ENCODE results near the gene ZNF618. TPM values are rescaled to one million over a fixed set of nuclear protein-coding genes. Genes with fewer than 3 reads are reported as not detected.
"Not testable (repeated sequence)": the region's sequence is repeated elsewhere in the genome, so short reads cannot be mapped to it uniquely, and the experiment has no call there.

The ZNF618 gene
- total RNA-seq, 1 experiment from 2014 or later = 3.6 TPM

DNA sequence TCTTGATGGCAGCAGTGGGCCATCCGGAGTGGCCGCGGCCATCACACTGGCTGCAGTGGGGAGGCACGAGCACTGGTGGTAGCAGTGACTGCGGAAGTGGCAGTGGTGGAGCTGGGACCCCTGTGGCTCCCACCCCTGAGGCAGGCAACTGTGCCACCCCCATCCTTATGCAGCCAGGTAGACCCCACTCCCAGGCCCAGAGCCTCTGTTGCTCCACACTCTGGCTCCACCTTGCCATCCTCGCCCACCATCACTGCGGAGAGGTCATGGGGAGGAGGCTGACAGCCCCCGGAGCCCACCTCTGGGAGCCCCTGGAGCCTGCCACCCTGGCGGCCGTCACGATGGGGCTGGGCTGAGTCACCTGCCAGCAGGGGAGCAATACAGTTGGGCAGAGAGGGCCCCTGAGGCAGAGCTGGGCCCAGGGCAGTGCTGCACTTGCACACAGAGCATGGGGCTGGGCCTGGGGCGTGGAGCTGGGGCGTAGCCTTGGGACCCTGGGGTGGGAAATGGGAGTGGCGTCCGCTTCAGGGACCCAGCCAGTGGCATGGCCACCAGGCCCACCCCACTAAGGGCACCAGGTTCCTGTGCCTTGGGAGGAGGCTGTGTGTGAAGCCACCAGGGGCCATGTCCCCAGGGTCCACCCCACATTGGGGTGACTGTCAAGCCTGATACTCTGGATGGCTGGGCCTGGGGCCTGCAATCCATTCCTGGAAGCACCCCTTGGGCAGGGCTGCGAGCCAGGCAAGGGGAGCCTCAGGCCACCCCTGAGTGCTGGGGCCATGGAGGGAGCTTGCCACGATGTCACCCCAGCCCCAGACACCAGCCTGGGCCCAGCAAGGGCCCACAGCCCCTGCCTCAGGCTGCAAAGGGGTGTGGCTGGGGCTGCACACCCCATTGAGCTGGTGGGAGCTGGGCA lies 194.3 kb downstream of the ZNF618 start:
- Histone ChIP-seq H3K36me3 (no peaks in the 10 kb centered on the region), H3K4me3 (no peak overlapping the region), H3K9me3 (no peaks in the 10 kb centered on the region), H3K27me3 (no peaks in the 10 kb centered on the region)
- DNase-seq = no peak

DNA sequence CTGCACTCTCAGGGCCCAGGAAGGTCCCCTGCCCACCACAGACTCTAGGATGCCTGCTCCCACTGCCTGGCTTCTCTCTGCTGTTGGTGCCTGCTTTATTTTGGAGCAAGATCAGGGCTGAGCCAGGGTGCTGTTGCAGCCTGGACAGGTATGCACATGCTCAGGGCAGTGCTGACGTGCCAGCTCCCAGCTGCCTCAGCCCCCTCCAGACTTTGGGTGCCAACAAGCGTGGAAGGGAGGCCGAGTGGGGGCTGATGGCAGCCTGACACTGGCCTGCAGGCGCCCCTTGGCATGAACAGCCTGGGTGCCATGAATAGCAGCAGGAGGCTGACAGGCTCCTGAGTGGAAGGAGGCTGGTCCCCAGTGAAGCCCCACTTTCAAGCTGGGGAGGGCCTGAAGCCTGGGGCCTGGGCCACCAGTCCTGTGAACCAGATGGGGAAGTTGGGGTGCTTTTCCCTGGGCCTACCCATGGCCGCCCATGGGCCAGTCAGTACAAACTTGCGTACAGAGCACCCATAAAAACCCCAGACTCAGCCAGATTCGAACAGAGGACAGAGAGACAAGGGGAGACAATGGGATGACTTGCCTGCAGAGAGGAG lies 195.2 kb downstream of the ZNF618 start:
- Histone ChIP-seq H3K4me3 (no peak overlapping the region), H3K36me3 (no peaks in the 10 kb centered on the region), H3K9me3 (no peaks in the 10 kb centered on the region), H3K27me3 (no peaks in the 10 kb centered on the region)
- DNase-seq = no peak

GRCh38 chr9:114072184-114073140 lies 196.4 kb downstream of the ZNF618 start:
- Histone ChIP-seq H3K27me3 (no peaks in the 10 kb centered on the region), H3K36me3 (no peaks in the 10 kb centered on the region), H3K9me3 (no peaks in the 10 kb centered on the region), H3K4me3 (no peak overlapping the region)
- DNase-seq = peak; percentile 87

- Histone ChIP-seq H3K9me3 (no peaks in the 10 kb centered on the region), H3K27me3 (no peaks in the 10 kb centered on the region), H3K36me3 (no peaks in the 10 kb centered on the region), H3K4me3 (no peak overlapping the region)
- no peak for DNase-seq
These were observed 199.5 kb downstream of the ZNF618 start for GRCh38 chr9:114075602-114076001.

DNA sequence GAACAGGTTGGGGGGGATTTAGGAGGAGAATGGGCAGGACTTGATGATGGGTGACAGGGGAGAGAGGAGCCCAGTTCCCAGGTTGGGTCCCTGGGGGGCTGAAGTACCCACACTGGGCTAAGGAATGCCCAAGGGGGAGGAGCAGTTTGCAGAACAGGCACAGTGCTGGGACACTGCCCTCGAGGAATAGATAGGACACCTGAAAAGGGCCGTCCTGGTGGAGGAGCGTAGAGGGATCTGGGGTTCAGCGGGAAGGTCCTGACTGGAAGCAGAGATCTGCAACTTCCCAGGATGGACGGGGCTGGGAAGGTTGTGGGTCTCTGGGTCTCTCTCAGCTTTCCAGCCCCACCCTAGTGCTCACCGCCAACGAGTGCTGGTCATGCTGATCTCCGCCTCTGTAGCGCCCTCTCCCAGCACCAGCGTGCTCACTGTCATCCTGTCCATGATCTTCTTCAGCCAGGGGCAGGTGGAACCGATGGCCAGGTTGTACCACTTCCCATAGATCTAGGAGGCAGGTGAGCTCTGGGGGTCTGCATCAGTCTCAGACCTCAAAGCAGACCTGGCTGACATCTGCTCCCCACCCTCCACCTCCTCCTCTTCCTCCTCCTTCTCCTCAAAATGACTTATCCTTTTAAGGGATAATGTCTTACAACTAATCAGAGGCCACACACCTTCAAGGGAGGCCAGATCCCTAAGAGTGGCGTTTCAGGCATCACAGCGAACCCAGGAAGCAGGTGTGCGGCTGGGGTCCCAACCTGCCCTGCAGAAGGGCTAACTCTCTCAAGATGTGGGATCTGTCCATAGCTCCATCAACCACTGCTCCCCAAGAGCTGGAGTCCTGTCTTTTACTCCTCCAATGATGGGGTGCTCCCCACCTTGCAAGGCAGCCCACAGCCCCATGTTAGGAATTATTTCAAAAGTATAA lies 200.4 kb downstream of the ZNF618 start:
- no peak for DNase-seq
- H3K4me3 ChIP-seq = no peak overlapping the region
- H3K27me3 ChIP-seq = no peaks in the 10 kb centered on the region
- H3K36me3 ChIP-seq = no peaks in the 10 kb centered on the region
- no peaks in the 10 kb centered on the region for H3K9me3 ChIP-seq

DNA sequence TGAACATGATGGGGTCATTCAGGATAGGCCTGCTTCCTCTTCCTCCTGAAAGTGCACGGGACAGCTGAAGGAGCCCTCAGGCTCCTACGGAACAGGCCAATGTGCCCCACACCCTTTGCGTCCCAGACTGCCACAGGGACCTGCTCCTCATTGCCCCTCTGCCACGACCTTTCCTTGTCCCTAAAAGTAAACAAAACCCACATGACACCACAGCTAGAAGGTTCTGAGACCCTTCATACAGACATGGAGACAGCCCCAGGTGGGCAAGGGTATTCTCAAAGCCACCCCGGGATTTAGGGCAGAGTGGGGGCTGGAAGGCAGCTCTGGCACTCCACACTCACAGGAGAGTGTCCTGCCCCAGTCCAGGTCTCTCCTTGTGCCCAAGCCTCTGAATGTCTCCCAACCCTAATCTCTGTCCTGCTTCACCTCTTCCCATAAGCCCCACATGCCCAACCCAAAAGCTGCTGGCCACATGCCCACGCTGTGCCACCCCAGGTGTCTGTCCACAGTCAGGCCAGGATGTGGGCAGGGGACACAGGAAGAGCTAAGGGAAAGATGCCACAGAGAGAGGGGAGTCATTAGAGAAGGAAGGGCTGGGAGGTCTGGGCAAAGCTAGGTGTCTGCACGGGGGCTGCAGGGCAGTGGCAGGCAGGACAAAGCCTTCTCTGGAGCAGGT lies 201.2 kb downstream of the ZNF618 start:
- no peaks in the 10 kb centered on the region for H3K36me3 ChIP-seq
- DNase-seq = no peak
- H3K9me3 ChIP-seq = no peaks in the 10 kb centered on the region

DNA sequence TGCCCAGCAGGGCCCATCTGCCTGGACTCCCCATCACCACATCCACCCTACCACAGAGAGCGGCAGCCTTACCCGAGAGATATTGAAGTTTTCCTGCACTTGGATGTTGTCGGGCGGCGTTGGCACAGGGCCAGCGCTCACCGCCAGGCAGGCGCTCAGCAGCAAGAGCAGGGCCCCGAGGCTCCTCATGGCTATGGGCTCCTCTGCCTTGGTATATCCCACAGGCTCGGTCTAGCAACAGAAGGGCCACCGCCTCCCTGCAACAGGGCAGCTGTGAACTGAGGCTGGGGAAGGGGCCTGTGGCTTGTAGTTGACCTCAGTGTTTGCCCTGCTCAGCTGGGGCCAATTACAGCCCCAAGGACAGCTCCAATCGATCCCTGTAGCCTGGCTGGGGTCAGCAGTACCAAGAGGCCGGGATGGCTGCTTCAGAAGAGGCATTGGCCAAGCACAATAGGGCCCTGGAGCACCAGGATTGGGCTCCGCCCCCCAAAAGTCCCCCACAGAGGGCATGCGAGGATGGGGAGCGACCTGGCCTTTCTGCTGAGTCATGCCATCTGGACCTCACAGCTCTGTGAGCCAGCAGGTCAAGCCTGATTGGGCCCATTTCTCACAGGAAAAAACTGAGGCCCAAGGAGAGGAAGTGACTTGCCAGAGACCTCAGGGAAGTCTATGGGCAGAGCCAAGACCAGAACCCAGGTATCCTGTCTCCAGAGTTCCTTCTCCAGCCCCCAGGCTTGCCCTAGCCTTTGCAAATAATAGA lies 202.1 kb downstream of the ZNF618 start, which contains the start of gene AMBP:
Gene AMBP (minus strand): TSS at position 280 of the 760 bp plus-strand sequence. CDS start 91 bp downstream, at position 189.
- no peak for DNase-seq
- H3K4me3 ChIP-seq = no peak within 1 kb of the TSS
- no peaks in the 10 kb centered on the region for H3K27me3 ChIP-seq
- no peaks in the 10 kb centered on the region for H3K9me3 ChIP-seq
- H3K36me3 ChIP-seq = no peaks in the 10 kb centered on the region

More for the DNA sequence above, 201.2 kb downstream of the ZNF618 start:
- Histone ChIP-seq H3K4me3 (no peak overlapping the region), H3K27me3 (no peaks in the 10 kb centered on the region)

DNA sequence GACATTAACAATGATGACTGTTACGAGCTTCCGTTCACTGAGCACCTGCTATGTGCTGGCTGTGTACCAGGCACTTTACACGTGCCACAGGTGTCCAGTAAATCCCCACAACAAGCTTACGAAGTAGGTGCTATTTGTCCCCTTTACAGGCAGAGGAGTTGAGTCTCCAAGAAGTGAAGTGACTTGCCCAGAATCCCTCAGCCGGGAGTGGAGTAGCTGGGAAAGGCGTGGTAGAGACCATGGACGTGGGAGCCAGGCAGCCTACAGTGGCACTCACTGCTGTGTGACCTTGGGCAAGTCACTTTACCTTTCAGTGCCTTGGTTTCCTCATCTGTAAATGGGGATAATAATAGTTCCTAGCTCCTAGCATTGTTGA lies 202.7 kb downstream of the ZNF618 start:
- DNase-seq = no peak
- Histone ChIP-seq H3K36me3 (no peaks in the 10 kb centered on the region), H3K4me3 (no peak overlapping the region), H3K9me3 (no peaks in the 10 kb centered on the region), H3K27me3 (no peaks in the 10 kb centered on the region)

DNA sequence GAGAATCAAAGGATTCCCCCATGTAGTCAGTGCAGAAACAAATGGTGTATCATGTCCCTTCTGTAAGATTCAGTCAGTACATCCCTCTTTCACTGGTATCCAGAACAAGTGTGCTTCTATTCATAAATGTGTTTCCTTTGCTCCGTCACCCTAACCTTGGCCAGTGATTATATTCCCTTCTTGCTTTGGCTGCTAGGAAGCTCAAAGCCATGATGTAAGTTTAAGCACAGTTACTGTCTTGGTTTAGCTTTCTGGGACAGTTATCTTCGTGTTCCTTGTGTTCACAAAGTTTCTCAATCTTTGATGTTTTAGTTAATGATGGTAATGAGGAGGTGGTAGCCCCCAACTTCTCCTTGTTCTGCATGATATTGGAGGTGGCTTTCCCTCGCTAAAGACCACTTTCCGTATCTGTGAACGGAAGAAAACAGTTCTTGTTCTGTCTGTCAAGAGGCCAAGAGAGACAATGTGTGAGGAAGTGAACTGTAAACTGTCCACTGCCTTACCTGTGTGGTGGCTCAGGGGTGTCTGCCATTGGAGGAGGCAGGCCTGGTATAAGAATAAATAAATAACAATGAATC lies 204.2 kb downstream of the ZNF618 start:
- H3K4me3 ChIP-seq = no peak overlapping the region
- H3K9me3 ChIP-seq = no peaks in the 10 kb centered on the region
- DNase-seq = no peak
- no peaks in the 10 kb centered on the region for H3K36me3 ChIP-seq
- no peaks in the 10 kb centered on the region for H3K27me3 ChIP-seq

DNA sequence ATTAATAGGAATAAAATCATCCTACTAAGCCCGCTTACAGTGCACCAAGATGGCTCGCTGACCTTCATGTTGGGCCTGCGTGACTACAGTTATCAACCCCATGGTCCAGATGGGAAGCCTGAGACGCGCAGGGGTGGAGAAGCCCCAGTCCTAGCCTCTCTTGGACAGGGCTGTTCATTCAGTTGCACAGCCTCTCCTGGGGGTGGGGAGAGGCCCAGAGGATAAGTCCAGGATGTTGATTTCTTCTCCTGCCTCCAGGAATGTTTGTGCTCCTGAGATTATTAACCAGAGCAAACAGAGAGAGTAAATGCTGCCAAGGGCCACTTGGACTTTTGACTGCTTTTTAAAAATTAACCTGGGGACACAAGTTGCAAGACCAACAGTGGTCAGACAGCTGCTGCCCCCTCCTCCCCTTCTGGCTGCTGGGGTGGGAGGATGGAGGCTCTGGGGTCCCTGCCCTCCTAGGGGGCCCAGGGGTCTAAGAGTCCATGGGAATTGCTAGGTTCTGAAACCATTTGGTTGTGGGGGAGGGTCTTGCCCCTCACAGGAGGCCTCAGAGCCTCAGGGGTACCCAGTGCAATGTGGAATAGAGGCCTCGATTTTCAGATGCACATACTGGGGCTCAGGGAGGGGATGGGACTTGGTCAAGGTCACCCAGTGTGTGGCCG lies 204.8 kb downstream of the ZNF618 start:
- Histone ChIP-seq H3K9me3 (no peaks in the 10 kb centered on the region), H3K36me3 (no peaks in the 10 kb centered on the region), H3K27me3 (no peaks in the 10 kb centered on the region), H3K4me3 (no peak overlapping the region)
- no peak for DNase-seq

DNA sequence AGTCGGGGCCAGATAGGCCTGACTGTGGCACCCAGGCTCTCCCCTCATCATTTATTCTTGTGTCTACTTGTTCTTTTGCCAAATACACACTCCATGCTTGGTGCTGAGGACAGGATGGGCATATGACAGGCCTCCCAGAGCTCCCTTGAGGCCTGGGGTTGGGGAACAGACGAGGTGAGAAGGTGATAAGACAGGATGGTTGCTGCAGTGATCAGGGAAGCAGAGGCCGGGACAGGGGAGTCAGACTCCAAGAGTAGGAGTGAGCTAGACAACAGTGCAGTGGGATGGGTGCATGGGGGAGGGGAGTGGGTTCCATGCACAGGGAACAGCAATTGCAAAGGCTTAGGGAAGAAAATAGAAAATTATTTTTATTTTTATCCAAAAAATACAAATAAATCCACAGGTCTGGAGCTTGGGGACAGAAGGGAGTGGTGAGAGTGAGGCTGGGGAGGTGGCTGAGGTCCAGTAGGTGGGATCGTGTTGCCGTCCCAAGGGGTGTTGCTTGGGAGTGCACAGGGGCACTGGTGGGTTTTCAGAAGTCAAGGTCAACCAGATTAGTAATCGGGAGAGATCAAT lies 205.4 kb downstream of the ZNF618 start:
- Histone ChIP-seq H3K27me3 (no peaks in the 10 kb centered on the region), H3K9me3 (no peaks in the 10 kb centered on the region), H3K36me3 (no peaks in the 10 kb centered on the region), H3K4me3 (no peak overlapping the region)
- no peak for DNase-seq

DNA sequence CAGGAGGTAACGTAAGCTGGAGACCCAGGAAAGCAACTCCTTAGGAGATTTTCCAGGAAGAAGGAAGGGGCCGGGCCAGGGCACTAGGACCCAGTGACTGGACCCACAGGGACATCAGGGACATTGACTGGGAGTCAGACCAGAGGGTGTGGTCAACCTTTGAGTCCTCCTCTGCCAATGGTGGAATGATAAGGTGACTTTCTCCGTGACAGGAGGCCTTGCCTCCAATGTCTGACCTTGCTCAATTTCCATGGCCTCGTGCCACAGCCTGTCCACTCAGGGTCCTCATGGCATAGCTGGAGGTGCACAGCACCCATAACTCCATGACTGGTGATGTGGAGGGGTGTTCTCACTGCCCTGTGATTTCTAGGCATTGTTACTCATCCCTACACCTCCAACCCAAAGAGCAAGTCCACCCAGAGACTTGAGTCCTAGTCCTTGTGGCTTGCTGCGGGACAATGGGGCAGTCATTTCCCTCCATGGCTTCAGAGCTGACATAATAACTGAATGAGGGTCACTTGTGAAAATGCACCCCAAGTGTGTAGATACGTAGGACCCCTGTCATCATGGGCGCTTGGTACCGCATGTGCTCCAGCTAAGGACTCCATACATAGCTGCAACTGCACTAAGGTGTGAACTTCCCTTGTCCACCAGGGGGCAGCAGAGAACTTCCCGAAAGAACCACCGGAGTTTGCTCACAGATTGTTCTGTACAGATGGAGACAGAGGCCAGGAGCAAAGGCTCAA lies 206.1 kb downstream of the ZNF618 start:
- Histone ChIP-seq H3K4me3 (no peak overlapping the region), H3K36me3 (no peaks in the 10 kb centered on the region), H3K27me3 (no peaks in the 10 kb centered on the region), H3K9me3 (no peaks in the 10 kb centered on the region)
- peak; percentile 74 for DNase-seq

DNA sequence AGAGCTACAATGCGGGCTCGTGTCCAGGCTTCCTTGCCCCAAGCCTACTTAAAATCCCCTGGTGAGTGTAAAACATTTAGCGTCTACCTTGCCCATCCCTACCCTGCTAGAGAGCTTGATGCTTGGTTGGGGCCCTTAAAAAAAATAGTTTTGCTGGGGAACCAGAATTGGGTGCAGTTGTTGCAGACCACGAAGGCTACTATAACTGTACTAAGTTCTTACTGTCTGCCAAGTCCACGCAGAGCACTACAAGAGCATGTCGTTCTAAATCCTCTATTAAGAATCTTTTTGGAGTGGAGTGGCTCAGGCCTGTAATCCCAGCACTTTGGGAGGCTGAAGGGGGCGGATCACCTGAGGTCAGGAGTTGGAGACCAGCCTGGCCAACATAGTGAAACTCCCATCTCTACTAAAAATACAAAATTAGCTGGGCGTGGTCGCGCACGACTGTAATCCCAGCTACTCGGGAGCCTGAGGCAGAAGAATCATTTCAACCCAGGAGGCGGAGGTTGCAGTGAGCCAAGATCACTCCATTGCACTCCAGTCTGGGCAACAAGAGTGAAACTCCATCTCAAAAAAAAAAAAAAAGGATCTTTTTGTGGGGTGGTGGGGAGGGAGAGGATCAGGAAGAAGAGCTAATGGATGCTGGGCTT lies 206.8 kb downstream of the ZNF618 start:
- not testable (repeated sequence) for H3K9me3 ChIP-seq, H3K4me3 ChIP-seq, H3K27me3 ChIP-seq, DNase-seq, H3K36me3 ChIP-seq
